Stimulated activated CD8-positive, alpha-beta memory T cell treated with anti-CD3 and anti-CD28 coated beads, Interleukin-7, amount 100 ng/mL, for 48 hours (primary cell): ENCODE results near the gene FBLN5.

Source experiments
- DNase-seq, 2 donors: peaks; one replicate each; pipeline ENCODE4 v3.0.0-alpha.2; 2020; ENCODE audit warnings: low read depth in 1 of 2; ENCODE audit errors: extremely low read depth in 1 of 2

The FBLN5 gene, protein sequence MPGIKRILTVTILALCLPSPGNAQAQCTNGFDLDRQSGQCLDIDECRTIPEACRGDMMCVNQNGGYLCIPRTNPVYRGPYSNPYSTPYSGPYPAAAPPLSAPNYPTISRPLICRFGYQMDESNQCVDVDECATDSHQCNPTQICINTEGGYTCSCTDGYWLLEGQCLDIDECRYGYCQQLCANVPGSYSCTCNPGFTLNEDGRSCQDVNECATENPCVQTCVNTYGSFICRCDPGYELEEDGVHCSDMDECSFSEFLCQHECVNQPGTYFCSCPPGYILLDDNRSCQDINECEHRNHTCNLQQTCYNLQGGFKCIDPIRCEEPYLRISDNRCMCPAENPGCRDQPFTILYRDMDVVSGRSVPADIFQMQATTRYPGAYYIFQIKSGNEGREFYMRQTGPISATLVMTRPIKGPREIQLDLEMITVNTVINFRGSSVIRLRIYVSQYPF

DNA sequence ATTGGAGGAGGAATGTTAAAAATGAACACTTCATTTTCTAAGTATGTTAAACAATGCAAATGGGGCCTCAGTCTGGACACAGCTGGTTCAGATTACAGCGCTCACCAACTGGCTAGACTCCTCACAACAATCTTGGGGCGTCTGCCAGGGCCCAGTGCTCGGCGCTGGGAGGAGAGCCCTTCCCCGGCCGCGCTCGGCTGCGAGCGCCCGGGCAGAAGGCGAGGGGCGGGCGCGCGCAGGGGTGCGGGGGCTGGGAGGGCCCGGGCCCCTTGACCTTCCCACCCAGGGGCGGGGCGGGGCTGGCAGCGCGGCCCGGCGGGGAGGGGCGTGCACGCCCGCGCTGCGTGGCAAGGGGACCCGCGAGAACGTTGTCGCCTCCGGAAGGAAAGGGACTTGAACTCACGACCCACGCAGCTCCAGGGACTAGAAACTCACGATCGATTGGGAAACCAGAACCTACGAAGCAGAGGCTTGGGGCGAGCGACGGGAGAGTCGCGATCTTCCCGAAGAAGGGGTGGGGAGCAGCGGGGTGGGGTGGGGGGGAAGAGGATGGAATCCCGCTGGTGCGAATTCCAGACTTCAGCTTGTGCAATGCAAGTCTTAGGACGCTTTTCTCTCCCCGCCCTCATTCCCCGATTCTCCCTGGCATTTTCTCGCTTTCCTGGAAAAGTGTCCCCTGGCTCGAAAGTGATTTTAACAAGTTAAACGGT, at the start of gene FBLN5:
Gene FBLN5 (minus strand): TSS at position 220 of the 710 bp plus-strand sequence. CDS start 465 bp downstream, outside the sequence.
- DNase-seq, result peak in 1 of 2 donors; percentile 28

DNA sequence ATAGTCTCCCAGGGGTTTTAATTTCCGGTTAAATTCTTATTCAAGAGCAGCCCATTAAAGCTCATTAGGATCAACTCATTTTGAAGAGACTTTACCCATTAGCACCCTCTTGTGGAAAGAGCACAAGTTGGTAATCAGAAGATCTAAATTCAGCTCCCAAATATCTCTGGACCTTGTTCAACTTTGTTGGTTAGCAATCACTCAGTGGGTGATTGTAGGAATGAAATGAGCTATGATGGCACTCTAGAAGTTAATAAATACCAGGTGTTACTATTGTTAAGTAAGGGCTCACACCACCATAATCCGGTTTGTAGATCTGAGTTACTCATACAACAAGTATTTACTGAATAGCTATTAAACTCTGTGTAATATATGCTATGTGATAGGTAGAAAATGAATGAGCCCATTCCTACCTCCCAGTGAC, 49.5 kb upstream of the FBLN5 start:
- DNase-seq, result no peak

DNA sequence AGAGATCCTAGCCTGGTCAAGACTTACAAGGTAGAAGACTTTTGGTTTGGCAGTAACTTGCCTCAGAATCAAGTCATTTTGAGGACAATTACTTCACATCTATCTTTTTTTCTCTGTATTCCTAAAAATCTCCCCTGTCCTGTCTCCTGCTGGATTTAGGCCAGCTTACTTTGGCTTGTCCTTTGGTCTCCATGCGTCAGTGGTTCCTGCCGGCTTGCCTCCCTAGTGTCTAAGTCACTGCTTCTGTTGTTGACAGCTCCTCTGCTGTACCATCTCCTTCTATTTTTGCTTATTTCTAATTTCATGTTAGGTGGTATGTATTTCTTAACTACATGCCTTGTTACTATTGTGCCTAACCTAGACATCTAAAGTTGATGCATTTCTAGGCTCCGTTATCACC, 39.7 kb upstream of the FBLN5 start:
- DNase-seq, result no peak

DNA sequence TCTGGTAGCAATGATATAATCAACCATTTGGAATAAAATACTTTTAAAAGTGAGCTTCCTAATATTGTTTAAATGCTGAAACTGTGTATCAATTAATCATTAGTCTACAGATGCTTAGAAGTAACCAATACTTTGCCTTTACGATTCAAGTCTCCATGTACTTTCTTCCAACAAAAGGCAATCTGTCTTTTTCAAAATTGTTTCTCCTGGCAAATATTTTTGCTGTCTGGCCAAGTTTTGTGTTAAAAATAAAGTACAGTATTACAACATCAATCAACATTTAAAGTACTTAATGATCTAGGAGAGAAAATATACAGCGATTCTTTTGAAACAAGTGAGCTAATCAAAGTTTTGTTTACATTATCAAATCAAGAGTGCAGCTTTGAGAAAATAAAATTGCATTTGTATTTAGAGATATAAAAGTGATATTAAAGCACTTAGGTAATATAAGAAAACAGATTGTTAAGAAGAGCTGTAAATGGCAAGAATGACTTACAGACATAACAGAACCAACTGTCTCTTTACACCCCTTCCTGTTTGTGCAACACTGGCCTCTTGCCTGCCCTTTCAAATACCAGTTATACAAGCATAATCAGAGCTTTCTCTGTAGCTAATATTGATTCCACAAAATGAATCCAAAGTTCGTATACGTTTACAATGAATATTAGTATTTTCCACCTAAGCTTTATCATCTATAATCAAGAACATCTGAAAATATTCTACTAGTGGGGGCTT, 38.2 kb upstream of the FBLN5 start:
- no peak for DNase-seq

DNA sequence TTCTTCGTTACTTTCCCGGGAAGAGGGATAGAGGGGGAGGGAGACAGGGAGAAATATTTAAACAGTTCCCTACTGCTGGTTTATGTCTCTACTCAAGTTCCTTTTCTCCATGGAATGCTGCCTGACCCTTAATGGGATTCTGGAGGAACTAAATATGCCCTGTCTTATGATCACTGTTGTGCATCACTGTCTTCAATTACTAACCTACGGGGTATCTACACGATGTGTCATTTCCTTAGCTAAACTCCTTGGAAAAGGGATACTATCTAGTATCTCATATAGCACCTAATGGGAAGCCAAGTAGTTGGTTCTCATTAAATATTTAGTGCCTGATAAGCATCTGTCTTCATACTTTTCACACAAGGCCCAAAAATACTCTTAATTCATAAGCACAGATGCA, 37.5 kb upstream of the FBLN5 start:
- DNase-seq, result no peak

DNA sequence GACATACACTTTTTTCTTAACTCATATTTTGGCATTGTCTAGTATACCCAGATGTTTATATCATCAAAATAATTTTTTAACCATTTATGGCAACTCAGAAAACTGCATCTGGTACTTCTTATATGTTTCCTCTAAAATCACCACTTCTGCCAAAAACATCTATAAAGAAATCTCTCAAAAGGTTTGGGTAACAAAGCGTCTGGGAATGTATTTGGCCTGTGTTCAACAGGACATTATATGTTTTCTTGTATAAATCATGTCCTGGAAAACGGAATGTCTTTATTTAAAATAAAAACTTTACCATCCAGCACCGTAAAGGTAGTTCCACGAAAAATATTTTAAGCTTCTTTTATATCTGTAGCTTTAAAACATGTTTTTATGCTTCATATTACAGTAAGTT, 36.1 kb upstream of the FBLN5 start:
- DNase-seq, result no peak

DNA sequence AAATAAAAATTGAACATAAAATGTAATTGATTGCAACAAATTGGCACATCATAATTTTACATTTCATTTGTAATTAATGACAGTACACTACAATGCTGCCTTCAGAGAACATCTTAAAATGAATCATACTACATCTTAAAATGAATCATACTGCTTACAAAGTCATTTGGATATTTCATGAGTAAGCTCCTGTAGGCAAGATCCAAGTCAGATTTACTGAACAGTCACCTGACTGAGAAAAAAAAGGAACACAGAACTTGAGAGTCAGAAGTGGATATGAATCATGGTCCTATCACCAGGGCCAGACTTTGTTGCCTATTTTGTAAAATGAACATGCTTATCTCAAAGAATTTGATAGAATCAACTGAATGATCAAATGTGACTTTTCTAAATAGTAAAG, 32.7 kb upstream of the FBLN5 start:
- no peak for DNase-seq

DNA sequence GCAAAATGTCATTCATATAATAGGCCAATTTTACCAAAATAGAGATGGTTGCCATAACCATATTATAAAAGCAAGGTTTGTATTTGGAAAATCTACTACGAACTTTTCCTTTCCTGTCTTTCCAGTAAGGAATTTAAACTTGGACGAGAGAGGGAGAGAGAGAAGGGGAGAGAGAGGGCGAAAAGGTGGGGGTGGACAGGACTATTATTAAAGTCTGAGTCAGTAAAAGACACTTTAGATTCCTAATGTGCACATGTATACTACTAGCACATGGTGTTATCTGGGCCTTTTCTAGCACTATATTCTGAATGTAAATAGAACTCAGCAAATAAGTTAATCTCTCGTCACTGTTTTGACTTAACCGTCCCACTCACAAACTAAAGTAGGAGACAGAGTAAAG, 30.4 kb upstream of the FBLN5 start:
- no peak for DNase-seq

DNA sequence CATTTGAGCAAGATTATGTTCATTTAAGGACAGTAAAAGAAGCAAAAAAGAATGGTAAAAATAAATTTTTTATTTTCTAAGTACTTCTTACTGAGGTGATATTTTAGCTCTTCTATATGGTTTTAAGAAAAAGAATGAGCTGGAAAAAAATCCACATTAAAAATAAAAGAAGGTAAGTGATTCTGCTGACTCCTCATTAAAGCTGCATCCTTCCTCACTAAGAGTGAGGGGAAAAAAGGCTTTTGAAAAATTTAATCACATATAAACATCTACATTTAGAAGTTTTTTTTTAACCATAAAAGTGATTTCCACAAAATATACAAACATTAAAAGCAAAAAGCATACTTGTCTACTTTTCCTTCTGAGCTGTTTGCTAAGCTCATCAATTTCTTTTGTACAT, 28.3 kb upstream of the FBLN5 start:
- no peak for DNase-seq

DNA sequence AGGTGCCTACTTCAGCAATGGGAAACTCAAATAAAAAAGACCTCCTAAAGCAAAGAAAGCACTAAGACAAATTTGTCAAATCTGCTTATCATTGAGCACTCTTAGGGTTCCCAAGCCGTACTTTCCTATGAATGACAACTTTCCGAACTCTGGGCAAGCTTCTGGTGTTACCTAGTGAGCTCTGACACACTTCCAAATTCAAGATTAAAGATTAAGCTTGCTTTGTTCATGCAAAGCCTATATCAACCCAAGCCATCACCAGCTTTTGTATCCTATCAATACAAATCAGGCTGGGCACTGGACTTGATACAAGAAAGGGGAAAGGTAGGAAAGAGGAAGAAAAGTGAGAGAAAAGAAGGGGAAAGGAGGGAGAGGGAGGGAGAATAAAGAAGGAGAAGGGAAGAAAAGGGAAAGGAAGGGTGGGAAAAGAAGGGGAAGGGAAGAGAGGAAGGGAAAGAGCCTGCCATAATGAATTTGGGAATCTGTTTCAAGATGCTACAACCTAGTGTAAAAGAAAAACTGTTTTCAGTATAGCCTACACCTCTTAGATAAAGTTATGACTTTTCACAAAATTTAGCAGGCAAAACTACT, 23.8 kb upstream of the FBLN5 start:
- DNase-seq, result no peak

DNA sequence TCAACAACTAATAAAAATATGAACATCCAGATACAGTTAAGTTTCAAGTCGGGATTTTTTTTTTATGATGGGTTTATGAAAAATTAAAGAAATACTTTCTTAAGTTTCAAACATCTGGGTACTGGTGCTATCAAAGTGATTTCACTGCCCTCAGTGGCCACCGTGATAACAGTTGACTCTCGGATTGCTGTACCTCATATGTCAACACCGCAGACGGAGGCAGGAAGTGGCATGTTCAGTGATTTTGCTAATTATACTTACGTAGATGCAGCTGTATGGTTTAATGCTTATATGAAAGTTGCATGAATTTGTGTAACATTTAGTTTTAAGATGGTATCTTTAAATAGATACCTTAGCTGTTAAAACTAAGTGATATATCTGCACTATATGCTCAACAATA, 20.8 kb upstream of the FBLN5 start:
- DNase-seq, result peak in 1 of 2 donors; percentile 23

DNA sequence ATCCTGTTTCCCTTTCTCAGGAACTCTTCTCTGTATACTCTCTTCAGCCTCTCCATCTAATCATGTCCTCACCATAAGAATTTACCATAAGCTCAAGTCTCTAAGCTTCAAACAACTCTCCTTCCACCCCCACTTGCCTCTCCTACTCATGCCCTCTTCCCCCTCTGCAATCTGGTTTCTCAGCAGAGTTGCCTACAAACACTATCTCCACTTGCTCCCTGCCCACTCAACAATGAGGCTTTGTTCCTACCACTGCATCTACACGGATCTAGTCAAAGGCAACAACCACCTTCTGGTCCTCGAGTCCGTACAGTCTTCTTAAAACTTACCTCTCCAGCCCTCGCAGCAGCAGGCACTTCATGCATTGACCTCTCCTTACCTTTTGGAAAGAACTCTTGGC, 17.2 kb upstream of the FBLN5 start:
- DNase-seq, result no peak

DNA sequence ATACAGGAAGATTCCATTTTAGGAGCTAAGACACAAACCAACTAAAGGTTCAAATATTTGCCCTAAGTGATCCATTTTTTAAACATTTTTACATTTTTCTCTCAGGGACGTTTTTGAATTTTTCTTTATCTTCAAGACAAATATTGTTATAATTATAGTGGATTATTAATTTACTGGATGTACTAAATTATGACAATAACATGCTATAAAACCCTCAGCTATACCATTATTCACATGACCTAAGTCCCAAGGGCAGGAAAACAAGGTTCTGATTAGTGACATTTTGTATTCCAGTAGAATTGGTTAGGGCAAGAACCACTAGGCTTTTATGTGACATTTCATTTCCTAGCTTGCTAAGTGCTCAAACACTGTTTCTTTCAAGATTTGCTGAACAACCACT, 16.5 kb upstream of the FBLN5 start:
- no peak for DNase-seq

DNA sequence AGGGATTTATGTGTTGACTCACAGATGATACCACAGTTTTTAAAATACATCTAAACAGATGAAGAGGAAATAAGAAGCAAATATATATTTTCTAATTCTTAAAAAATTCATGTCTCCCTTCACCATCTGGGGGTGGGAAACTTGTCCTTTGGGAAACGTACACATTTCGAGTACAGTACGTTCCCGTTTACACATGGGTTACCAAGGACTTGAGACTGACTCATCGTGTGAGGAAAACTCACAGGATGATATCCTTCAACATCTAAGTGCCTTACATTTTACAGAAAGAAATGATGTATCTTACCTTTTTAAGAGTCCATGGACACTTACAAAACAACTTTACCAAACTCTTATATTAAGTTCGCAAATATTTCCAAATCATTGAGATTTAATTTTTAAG, 16.0 kb upstream of the FBLN5 start:
- no peak for DNase-seq

DNA sequence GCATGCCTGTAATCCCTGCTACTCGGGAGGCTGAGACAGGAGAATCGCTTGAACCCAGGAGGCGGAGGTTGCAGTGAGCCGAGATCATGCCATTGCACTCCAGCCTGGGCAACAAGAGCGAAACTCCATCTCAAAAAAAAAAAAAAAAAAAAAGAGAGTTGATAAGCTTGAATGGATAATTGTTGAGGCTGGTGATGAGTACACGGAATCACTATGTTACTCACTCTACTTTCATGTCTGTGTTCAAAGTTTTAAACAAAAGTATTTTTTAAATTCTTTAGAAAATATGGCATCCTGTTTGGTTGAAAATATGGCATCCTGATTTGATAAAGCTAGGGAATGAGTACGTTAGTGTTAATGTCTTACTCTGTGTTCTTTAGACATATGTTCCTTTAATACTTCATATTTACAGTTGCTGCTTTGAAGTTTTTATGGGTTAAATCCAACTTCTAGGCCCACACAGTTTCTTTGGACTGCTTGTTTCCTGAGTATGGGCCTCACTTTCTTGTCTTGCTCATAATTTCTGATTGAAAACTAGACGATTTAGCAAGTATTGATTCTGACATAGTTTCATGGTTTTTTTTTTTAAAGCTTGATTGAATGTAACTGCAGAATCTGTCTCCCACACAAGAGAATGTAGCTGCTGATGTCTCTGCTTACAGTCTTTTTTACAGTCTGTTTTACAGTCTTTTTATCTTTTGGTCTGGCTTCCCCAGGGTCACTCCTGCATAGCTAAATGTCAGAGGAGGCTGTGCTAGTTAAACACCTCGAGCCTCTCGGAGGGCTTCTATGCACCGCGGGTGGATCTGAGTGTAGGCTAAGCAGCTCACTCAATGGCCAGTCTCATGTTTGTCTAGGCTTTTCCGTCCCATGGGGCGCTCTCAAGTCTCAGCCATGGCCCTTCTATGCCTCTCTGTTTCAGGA, 14.1 kb upstream of the FBLN5 start:
- DNase-seq, result no peak

DNA sequence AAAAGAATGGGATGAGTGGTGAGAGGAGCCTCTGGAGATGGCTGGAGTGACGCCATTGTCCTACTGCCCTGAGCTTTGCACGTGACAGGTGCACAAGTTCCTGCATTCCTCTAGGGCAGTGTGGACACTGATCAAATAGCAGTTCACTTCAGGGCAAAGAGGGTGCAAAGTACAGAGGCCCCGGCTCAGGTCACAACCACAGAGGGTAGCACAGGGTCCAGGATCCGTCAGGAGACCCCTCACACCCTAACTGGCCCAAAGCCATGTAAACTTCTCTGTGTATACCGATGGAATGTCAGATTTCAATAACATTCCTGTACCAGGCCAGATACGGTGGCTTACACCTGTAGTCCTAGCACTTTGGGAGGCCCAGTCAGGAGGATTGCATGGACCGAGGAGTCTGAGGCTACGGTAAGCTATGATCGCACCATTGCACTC, 10.4 kb upstream of the FBLN5 start:
- DNase-seq, result no peak

DNA sequence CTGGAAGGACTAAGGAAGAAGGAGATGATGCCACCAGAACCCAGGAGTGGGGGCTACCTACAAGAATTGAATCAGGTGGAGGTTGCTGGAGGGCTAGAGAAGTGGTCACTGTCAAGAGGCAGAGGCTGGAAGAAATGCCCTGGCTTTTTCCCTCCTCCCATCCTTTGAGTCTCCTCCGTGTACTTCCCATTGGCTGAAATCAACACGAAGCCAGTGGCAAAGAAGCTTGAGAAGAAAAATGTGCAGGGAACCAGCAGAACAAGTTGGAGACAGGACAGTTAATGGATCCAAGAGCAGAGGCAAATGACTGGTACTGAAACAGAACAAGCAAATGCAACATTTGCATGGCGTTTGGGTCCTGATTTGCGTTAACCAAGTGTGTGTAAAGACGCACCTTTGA, 9.1 kb upstream of the FBLN5 start:
- no peak for DNase-seq

DNA sequence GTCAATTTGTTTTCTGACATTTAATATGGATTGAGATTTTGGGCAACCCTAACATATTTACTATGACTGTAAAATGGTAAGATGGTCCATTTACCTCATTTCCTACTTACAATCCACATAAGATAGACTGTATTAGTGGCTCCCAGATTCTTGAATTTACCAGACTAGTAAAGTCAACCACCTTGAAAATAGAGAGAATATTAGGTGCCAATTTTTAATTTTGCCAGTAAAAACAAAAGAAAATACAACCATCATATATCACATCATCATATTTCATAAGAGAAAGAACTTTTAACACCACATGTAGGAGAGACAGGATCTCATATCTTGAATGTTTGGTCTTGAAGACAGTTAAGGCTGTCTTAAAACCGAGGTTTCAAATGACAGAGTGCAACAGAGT, 7.7 kb upstream of the FBLN5 start:
- DNase-seq, result no peak

DNA sequence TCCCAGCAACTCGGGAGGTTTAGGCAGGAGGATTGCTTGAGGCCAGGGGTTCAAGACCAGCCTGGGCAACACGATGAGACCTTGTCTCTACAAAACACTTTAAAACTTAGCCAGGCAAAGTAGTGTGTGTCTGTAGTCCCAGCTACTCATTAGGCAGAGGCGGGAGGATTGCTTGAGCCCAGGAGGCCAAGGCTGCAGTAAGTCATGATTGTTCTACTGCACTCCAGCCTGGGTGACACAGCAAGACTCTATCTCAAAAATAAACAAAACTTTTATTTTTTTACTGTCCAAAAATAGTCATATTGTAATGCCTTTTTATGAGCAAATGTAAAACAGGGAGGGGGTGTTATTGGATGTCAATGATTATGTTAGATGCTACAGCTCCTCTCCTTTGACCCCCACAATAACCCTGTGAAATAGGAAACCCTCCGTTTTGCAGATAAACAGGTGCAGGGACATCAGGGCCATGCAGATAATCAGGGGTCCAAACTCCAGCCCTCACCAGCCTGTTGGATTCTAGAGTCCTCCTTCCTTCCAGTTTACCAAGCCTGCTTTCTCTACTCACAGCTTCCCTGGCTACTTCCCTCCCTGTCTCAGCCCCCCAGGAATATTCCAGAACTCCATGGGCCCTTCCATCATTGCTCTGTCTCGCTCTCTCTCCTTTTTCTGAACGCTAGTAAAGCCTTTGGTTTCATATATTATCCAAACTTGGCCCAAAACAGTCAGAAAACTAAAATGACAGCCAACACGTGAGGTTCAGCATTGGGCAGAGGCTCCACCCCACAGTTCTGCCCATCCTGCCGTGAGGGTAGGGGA, 5.9 kb upstream of the FBLN5 start:
- DNase-seq, result no peak
